Liver (tissue), 3 donors: Measurements from ENCODE around the gene PDE4B.

Experiments
- ATF3 ChIP-seq: IDR thresholded peaks from 2 replicates; pipeline ENCODE4 v1.6.1; 2016; ENCODE audit warnings: antibody characterized with exemption
- CTCF ChIP-seq: fragments of 150-350 bp; IDR thresholded peaks from 2 replicates; pipeline ENCODE4 v1.5.1; 2017; ENCODE audit warnings: improper control_type of control experiment, low read depth, low read length; ENCODE audit not compliant: missing input control
- EGR1 ChIP-seq, 2 donors: IDR thresholded peaks; 2 replicates each; pipeline ENCODE4 v1.6.1; 2016 to 2018; ENCODE audit warnings: antibody characterized with exemption in 2 of 2, low read depth in 2 of 2
- FOXA1 ChIP-seq: IDR thresholded peaks from 2 replicates; pipeline ENCODE4 v1.6.1; 2016; ENCODE audit warnings: antibody characterized with exemption
- GABPA ChIP-seq, 2 donors: IDR thresholded peaks in 1 of 2; conservative IDR thresholded peaks in 1 of 2; 2 replicates each; pipeline ENCODE4 v1.6.1; 2016; ENCODE audit warnings: antibody characterized with exemption in 2 of 2, mild to moderate bottlenecking in 1 of 2, moderate library complexity in 1 of 2
- JUND ChIP-seq, 2 donors: IDR thresholded peaks; 2 replicates each; pipeline ENCODE4 v1.6.1; 2016; ENCODE audit warnings: antibody characterized with exemption in 2 of 2
- MAX ChIP-seq: IDR thresholded peaks from 2 replicates; pipeline ENCODE4 v1.6.1; 2016; ENCODE audit warnings: antibody characterized with exemption
- RAD21 ChIP-seq, 2 donors: IDR thresholded peaks; 2 replicates each; pipeline ENCODE4 v1.6.1; 2016; ENCODE audit warnings: antibody characterized with exemption in 2 of 2, mild to moderate bottlenecking in 2 of 2
- REST ChIP-seq: IDR thresholded peaks from 2 replicates; pipeline ENCODE4 v1.6.1; 2016; ENCODE audit warnings: antibody characterized with exemption, mild to moderate bottlenecking
- SP1 ChIP-seq: IDR thresholded peaks from 2 replicates; pipeline ENCODE4 v1.6.1; 2018; ENCODE audit warnings: antibody characterized with exemption, mild to moderate bottlenecking
- TAF1 ChIP-seq: conservative IDR thresholded peaks from 2 replicates; pipeline ENCODE4 v1.6.1; 2016; ENCODE audit warnings: antibody characterized with exemption, mild to moderate bottlenecking
- YY1 ChIP-seq: IDR thresholded peaks from 2 replicates; pipeline ENCODE4 v1.6.1; 2016; ENCODE audit warnings: antibody characterized with exemption, mild to moderate bottlenecking
- donor health status: healthy.
- donor health status: healthy.

- TF ChIP-seq CTCF, result no peak
- no peak for TF ChIP-seq TAF1
- TF ChIP-seq REST, result no peak
- TF ChIP-seq MAX, result no peak
- peak in 1 of 2 donors; percentile 10 for TF ChIP-seq RAD21 (IDR thresholded peaks at IDR 0.05)
- no peak for TF ChIP-seq ATF3
- TF ChIP-seq YY1, result no peak
- no peak for TF ChIP-seq JUND (IDR thresholded peaks at IDR 0.05)
- no peak for TF ChIP-seq GABPA (IDR thresholded peaks at IDR 0.05 in 1 of 2, conservative IDR thresholded peaks at IDR 0.05 in 1 of 2)
- TF ChIP-seq FOXA1, result no peak
- TF ChIP-seq SP1, result no peak
- no peak for TF ChIP-seq EGR1 (IDR thresholded peaks at IDR 0.05; ENCODE audit: low read depth in 2 of 2)
These were observed 473.1 kb downstream of the PDE4B start for GRCh38 chr1:66265796-66266195.
